HG03460 (cell line): ENCODE data around the gene PRKAR2A.

ENCODE experiments used
- ATAC-seq: cut with Tn5 transposase; IDR thresholded peaks from one replicate; pipeline ENCODE4 v1.9.1; 2021; ENCODE audit not compliant: unreplicated experiment

Gene PRKAR2A

DNA sequence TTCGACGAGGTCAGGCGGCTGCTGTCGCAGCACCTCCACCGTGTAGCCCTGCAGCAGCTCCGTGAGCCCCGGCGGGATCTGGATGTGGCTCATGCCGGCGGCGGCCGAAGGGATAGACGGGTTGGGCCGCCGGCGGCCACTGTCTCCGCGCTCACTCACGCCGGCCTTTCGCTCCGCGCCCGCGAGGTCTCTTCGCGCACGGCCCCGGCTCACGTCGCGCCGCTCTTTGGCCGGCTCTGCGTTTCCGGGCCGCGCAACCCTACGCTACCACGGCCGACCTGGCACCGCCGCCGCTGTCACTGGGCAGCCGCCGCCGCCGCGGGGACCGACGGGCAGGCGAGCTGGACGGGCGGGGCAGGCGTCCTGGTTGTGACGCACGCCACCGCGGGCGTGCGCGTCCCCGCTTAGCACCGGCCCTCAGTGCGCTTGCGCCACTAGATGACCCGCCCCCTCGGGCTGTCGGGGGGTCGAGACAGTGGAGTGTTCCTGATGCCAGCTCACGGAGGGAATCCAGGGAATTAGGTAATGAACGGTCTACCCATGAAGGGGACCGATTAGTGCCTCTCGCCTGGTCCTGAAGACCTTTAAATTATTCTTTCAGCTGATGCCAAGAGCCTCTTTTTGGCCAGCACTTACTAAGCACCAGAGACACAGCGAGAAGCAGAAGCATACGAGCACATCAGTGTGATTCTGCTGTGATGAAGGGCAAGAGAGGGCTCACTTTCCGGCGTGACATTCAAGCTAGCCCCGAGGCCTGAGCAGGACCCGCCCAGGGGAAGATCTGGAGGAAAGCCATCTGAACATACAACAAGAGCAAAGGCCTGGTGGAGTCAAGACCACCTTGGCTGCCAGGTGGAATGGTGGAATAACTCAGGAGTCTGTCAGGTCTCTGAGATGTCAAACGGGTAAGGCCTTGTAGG lies at the start of gene PRKAR2A:
TSS of gene PRKAR2A (minus strand) at position 371 of the 920 bp plus-strand sequence. CDS start at position 93, 278 bp downstream.
- ATAC-seq: peak; percentile 82

GRCh38 chr3:48896936-48897335 lies 49.3 kb upstream of the PRKAR2A start:
- ATAC-seq: no peak

GRCh38 chr3:48894516-48894915 lies 46.8 kb upstream of the PRKAR2A start:
- ATAC-seq: no peak

DNA sequence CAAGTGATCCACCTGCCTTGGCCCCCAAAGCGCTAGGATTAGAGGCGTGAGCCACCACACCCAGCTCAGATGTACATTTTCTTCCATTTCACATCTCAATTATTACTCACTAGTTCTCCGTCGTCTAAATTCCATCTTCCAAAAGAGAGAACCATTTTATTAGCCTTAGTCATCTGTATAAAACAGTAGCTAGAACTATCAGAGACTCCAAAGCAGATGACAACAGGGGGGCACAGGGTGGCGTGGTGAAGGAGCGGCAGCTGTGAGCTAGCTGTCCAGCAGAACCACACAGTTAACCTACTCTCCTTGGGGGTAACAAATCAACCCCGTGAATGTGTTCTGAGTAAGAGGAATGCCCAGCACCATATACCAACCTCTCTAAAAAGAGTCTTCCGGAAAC lies 43.9 kb upstream of the PRKAR2A start:
- no peak for ATAC-seq

- no peak for ATAC-seq
These were observed 38.1 kb upstream of the PRKAR2A start for GRCh38 chr3:48885753-48886152.

DNA sequence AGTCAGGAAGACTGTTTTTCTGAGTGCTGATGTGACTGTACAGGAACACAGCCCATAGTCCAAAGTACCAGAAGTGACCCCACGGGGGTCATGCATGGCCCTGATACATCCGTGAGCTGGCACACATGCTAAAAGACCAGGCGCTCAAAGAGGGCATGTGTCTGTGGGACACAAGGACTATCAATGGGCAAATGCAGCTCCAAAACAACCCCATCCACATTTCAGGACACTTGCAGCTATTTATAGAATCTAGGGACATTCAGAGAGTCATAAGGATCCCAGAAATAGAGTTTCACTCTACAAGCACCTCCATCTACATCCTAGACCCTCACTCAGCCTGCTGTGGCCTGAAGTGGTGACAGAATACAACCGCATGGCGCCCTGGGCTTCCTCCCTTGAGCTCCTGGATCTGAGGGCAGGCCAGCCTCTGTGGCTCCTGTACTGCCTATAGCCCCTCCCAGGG lies 34.0 kb upstream of the PRKAR2A start:
- ATAC-seq: no peak

- ATAC-seq: no peak
These were observed 33.3 kb upstream of the PRKAR2A start for GRCh38 chr3:48881006-48881405.

- ATAC-seq: no peak
These were observed 32.3 kb upstream of the PRKAR2A start for GRCh38 chr3:48879994-48880377.

DNA sequence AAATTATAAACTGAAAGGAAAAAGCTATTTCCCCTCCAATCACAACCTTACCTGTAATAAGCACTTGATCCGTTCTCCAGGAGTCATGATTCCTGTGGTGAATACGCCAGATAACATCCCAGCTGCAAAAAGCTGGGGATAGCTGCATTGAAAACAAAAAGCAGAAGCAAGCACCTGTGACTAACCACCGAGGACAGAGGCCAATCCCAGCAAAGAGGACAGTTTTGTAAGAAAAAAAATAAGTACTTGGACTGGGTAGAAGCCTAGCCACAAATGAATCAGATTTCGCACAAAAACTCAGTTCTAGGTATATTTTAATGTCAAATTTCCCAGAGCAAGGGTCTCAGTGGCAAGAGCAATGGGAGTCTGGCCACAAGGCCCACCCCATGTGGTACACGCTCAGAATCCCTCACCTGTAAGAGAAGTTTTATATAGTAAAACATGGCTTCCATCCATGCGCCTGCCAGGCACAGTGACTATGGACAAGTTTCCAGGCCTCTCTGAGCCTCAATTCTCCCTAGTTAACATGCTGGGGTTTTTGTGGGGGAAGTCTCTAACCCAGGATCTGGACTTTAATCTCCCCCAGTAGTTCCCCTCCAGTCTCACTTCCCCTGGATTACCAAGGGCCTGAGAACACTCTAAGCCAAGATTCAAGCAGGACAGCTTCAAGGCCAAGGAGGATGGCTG lies 31.8 kb upstream of the PRKAR2A start:
- no peak for ATAC-seq

DNA sequence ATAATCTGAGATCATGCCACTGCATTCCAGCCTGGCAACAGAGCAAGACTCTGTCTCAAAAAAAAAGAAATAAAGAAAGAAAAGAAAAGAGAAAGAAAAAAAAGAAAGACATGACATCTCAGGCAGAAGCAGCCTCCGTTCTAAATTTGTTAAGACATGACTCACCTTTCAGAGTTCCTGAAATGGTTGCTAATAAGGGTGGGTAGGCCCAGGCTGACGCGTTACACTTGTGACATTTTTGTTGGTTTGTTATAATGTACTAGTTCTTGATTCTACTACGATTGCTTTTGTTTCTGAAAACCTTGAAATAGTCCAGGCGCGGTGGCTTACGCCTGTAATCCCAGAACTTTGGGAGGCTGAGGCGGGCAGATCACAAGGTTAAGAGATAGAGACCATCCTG lies 30.0 kb upstream of the PRKAR2A start:
- ATAC-seq: no peak

- ATAC-seq: no peak
These were observed 15.4 kb upstream of the PRKAR2A start for GRCh38 chr3:48863122-48863521.

DNA sequence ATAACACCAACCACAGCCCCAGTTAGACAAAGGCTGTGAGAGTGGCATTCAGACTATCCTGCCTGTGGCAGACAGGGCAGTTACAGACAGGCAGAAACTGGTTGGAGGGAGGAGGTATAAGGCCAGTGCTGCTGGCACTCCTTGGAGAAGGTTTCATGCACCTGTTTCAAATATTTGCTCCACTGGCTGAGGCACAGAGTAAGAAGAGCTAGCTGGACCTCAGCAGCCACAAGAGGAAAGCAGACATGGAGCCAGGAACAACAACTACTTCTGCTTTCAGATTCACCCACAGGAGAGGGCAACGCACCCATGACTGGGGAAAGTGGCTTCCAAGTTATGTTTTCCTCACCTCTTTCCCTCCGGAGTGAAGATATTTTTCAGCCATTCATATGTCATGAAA lies 11.5 kb upstream of the PRKAR2A start:
- ATAC-seq: no peak

- no peak for ATAC-seq
These were observed 11.0 kb upstream of the PRKAR2A start for GRCh38 chr3:48858709-48859108.

DNA sequence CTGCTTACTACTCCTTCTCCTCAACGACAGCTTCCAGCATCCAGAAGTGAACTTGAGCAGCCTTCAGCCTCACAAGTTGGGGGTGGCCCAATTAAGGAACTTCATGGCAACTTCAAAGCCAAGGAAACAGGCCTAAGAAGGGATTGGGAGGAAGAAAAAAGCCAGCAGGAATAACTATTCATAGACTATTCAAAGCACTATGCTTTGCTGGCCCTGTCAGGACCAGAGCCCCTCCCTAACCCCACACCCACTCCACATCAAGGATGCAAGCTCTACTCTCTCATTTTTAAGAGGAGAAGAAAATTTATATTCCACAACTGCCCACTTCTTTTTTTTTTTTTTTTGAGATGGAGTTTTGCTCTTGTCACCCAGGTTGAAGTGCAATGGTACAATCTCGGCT lies 10.0 kb upstream of the PRKAR2A start:
- no peak for ATAC-seq

DNA sequence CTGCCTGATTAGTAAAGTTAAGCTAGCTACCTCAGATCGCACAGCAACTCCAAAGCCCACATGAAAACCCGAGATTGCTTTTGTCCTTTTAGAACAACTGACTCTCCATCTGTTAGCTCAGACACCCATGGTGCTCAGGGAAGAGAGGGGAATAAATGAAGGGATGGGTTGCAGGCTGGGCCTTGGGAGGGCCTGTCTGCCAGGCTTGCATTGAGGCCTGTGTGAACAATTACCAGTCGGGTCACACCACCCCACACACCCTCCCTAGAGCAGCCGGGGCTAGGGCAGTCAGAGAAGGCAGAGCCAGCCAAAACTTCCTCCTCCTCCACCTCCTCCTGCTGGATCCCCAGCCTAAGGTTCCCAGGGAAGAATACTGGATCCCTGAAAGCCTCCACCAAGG lies 8.8 kb upstream of the PRKAR2A start:
- no peak for ATAC-seq

- ATAC-seq: no peak
These were observed 8.2 kb upstream of the PRKAR2A start for GRCh38 chr3:48855681-48856447.

- ATAC-seq: no peak
These were observed 4.5 kb upstream of the PRKAR2A start for GRCh38 chr3:48852151-48852550.

- no peak for ATAC-seq
These were observed 3.7 kb upstream of the PRKAR2A start for GRCh38 chr3:48851407-48851806.

GRCh38 chr3:48848816-48849515 lies 1.3 kb upstream of the PRKAR2A start:
- ATAC-seq: no peak

GRCh38 chr3:48847053-48847503 lies 596 bp downstream of the PRKAR2A start:
- peak; percentile 33 for ATAC-seq

GRCh38 chr3:48845170-48845569 lies 2.5 kb downstream of the PRKAR2A start:
- ATAC-seq: no peak
